Left lung (tissue), 10 donors: ENCODE results near the gene STEAP1B. TPM values are rescaled to one million over a fixed set of nuclear protein-coding genes. Genes with fewer than 3 reads are reported as not detected.

Source experiments
- ATAC-seq: fragments of 200-7000 bp; cut with Tn5 transposase; one replicate; pipeline ENCODE4 v1.9.1; 2020; ENCODE audit warnings: moderate library complexity
- DNase-seq, 4 donors: peaks; one replicate each; pipeline ENCODE4 v3.0.0-alpha.2; 2013 to 2020
- H3K27ac ChIP-seq, 2 donors: fragments of 200-600 bp; sonication (generic) in 1 of 2; one replicate each; pipeline versions ENCODE4 v1.5.0 to v1.8.0; 2020 to 2021
- H3K27me3 ChIP-seq, 2 donors: fragments of 200-600 bp; sonication (generic) in 1 of 2; one replicate each; pipeline versions ENCODE4 v1.5.0 to v1.8.0; 2020 to 2021
- H3K36me3 ChIP-seq, 2 donors: fragments of 200-600 bp; sonication (generic) in 1 of 2; one replicate each; pipeline versions ENCODE4 v1.5.0 to v1.8.0; 2020 to 2021
- H3K4me1 ChIP-seq, 2 donors: fragments of 200-600 bp; one replicate each; pipeline ENCODE4 v1.8.0; 2021
- H3K4me3 ChIP-seq, 2 donors: fragments of 200-600 bp; sonication (generic) in 1 of 2; one replicate each; pipeline versions ENCODE4 v1.5.0 to v1.8.0; 2020 to 2021; ENCODE audit warnings: mild to moderate bottlenecking in 1 of 2
- H3K9me3 ChIP-seq, 2 donors: fragments of 200-600 bp; sonication (generic) in 1 of 2; one replicate each; pipeline versions ENCODE4 v1.5.0 to v1.8.0; 2020 to 2021
- CTCF ChIP-seq, 2 donors: fragments of 200-600 bp; sonication (generic) in 1 of 2; IDR thresholded peaks; one replicate each; pipeline versions ENCODE4 v1.5.0 to v1.8.0; 2021; ENCODE audit warnings: antibody characterized with exemption in 2 of 2
- intact Hi-C, 2 donors: fragments of 100-400 bp; cut with DNase I; formaldehyde crosslinking; loops; one replicate each; pipeline versions ENCODE4 v1.11.2 to v1.14.2; 2022
- polyA plus RNA-seq, 6 donors: library from polyadenylated mRNA; unstranded; fragments of 120-200 nt; gene quantifications; one replicate each; pipeline ENCODE4 v1.2.1, GENCODE V29; 2013; ENCODE audit not compliant: insufficient read length in 6 of 6
- total RNA-seq, 2 donors: library from RNA; stranded (reverse); fragmentation: NEBNext Ultra II Directional; extraction: Animal tissue kit (Norgen Biotek cat#: 25700); gene quantifications; one replicate each; pipeline ENCODE4 v1.2.1, GENCODE V29; 2021
- donor health status: DM: no; HTN: yes; CAD: no.
- donor health status: DM: no; HTN: no; CAD: no.

STEAP1B gene
- total and polyA plus RNA-seq, 8 donors, result 0.85 to 3.4 (median 2.7) TPM

DNA sequence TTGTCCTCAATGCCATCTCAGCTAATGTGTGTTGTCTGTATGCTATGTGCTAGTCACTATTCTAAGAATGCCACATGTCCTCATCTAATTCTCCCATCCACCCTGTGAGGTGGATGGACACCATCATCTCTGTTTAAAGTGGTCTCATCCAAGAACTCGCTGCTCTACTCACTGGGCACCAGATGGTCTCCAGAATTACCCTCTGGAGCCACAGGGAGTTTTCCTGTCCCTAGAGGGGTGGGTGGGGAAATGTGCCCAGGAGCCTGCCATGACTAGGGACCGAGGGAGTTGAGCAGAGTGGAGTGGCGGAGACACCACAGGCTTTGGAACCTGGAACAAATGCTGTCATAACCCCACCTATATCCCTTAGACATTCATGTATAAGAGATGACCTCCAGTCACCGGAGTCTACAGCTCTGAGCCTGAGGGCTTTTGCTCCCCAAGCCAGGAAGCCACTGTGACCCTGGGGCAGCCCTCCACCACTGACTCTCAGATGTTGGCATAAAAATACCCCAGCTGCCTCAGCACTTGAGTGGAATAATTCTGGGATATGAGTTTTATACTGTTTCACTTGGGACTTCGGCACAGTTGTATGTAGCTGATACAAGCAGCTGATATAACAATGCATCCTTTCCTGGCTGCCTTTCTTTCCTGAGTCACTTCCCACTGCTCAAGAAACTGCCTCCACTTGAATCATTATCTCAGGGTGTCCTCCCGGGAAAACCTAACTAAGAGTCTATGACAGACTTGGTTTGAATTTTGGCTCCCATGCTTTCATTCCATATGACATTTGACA lies 81.5 kb downstream of the STEAP1B start:
- intact Hi-C loops, result no loop called here
- no peak for ATAC-seq
- H3K4me3 ChIP-seq, result no peak overlapping the region
- no peaks in the 10 kb centered on the region for H3K9me3 ChIP-seq
- no peaks in the 10 kb centered on the region for H3K4me1 ChIP-seq
- TF ChIP-seq CTCF (IDR thresholded peaks at IDR 0.05), result no peak
- H3K27ac ChIP-seq, result no peak overlapping the region
- DNase-seq, result no peak
- H3K36me3 ChIP-seq, result no peaks in the 10 kb centered on the region
- no peaks in the 10 kb centered on the region for H3K27me3 ChIP-seq

- TF ChIP-seq CTCF (IDR thresholded peaks at IDR 0.05), result no peak
- Histone ChIP-seq H3K4me3 (no peak overlapping the region), H3K4me1 (no peaks in the 10 kb centered on the region), H3K36me3 (no peaks in the 10 kb centered on the region), H3K27ac (no peak overlapping the region), H3K27me3 (no peaks in the 10 kb centered on the region), H3K9me3 (no peaks in the 10 kb centered on the region)
- no peak for ATAC-seq
- no peak for DNase-seq
- intact Hi-C loops, result no loop called here
Observed at GRCh38 chr7:22417841-22418240, 82.1 kb downstream of the STEAP1B start.

- TF ChIP-seq CTCF (IDR thresholded peaks at IDR 0.05), result no peak
- no peaks in the 10 kb centered on the region for H3K36me3 ChIP-seq
- DNase-seq, result no peak
- H3K9me3 ChIP-seq, result no peaks in the 10 kb centered on the region
- no peak overlapping the region for H3K4me3 ChIP-seq
- no peaks in the 10 kb centered on the region for H3K4me1 ChIP-seq
- intact Hi-C loops, result no loop called here
- no peak for ATAC-seq
- H3K27ac ChIP-seq, result no peak overlapping the region
- H3K27me3 ChIP-seq, result no peaks in the 10 kb centered on the region
Observed at GRCh38 chr7:22417349-22417748, 82.6 kb downstream of the STEAP1B start.

GRCh38 chr7:22414424-22414823 lies 85.6 kb downstream of the STEAP1B start:
- H3K9me3 ChIP-seq, result no peaks in the 10 kb centered on the region
- H3K36me3 ChIP-seq, result no peaks in the 10 kb centered on the region
- no peaks in the 10 kb centered on the region for H3K4me1 ChIP-seq
- no peak for TF ChIP-seq CTCF (IDR thresholded peaks at IDR 0.05)
- H3K27ac ChIP-seq, result no peak overlapping the region
- H3K4me3 ChIP-seq, result no peak overlapping the region
- DNase-seq (no peak), ATAC-seq (no peak)
- intact Hi-C loops, result no loop called here
- H3K27me3 ChIP-seq, result no peaks in the 10 kb centered on the region

GRCh38 chr7:22413211-22413610 lies 86.8 kb downstream of the STEAP1B start:
- intact Hi-C loops, result no loop called here
- H3K27me3 ChIP-seq, result no peaks in the 10 kb centered on the region
- TF ChIP-seq CTCF (IDR thresholded peaks at IDR 0.05), result no peak
- H3K4me1 ChIP-seq, result no peaks in the 10 kb centered on the region
- ATAC-seq (no peak), DNase-seq (no peak)
- H3K4me3 ChIP-seq, result no peak overlapping the region
- no peaks in the 10 kb centered on the region for H3K9me3 ChIP-seq
- H3K36me3 ChIP-seq, result no peaks in the 10 kb centered on the region
- H3K27ac ChIP-seq, result no peak overlapping the region
